Osteoblast (primary cell): ENCODE results near the gene LRRC2. TPM values are rescaled to one million over a fixed set of nuclear protein-coding genes. Genes with fewer than 3 reads are reported as not detected.

Source experiments
- DNase-seq: peaks from one replicate; pipeline ENCODE4 v3.0.0; 2011; ENCODE audit warnings: low spot score, mixed read lengths; ENCODE audit not compliant: insufficient read length; ENCODE audit errors: missing footprints
- H2AFZ ChIP-seq: 2 replicates; pipeline ENCODE4 v1.6.0; 2011; ENCODE audit warnings: mild to moderate bottlenecking, low read length
- H3K27ac ChIP-seq: 2 replicates; pipeline ENCODE4 v1.5.1; 2011; ENCODE audit warnings: mild to moderate bottlenecking, low read depth, low read length, moderate library complexity
- H3K27me3 ChIP-seq: 2 replicates; pipeline ENCODE4 v1.6.0; 2012; ENCODE audit warnings: mild to moderate bottlenecking, control low read depth, inconsistent platforms, low read length, moderate library complexity; ENCODE audit not compliant: insufficient read depth
- H3K36me3 ChIP-seq: 2 replicates; pipeline ENCODE4 v1.5.1; 2011; ENCODE audit warnings: mild to moderate bottlenecking, low read length, control low read depth, moderate library complexity; ENCODE audit not compliant: insufficient read depth
- H3K4me1 ChIP-seq: 2 replicates; pipeline ENCODE4 v1.5.1; 2011; ENCODE audit warnings: mild to moderate bottlenecking, low read length, control low read depth, moderate library complexity; ENCODE audit not compliant: insufficient read depth
- H3K4me2 ChIP-seq: 2 replicates; pipeline ENCODE4 v1.6.0; 2011; ENCODE audit warnings: mild to moderate bottlenecking, low read length; ENCODE audit not compliant: insufficient read depth
- H3K4me3 ChIP-seq: fragments of 200-600 bp; sonication (generic); 3 replicates; pipeline ENCODE4 v1.5.1; 2012; ENCODE audit warnings: mild to moderate bottlenecking, low read length, inconsistent platforms; ENCODE audit not compliant: insufficient read depth
- H3K79me2 ChIP-seq: 2 replicates; pipeline ENCODE4 v1.6.0; 2012; ENCODE audit warnings: mild to moderate bottlenecking, low read length, control low read depth, inconsistent platforms; ENCODE audit not compliant: insufficient read depth
- H3K9me3 ChIP-seq: 2 replicates; pipeline ENCODE4 v1.5.1; 2011; ENCODE audit warnings: low read depth, low read length, control low read depth
- H4K20me1 ChIP-seq: 2 replicates; pipeline ENCODE4 v1.6.0; 2012; ENCODE audit warnings: mild to moderate bottlenecking, low read length, control low read depth; ENCODE audit not compliant: insufficient read depth
- total RNA-seq: library from RNA; depleted of rRNA; stranded (reverse); fragments of >200 nt; gene quantifications from 2 replicates; pipeline ENCODE4 v1.2.3, GENCODE V29; 2012
- TF ChIP-seq, protein P1 (sequence below): IDR thresholded peaks from 2 replicates; pipeline ENCODE4 v1.5.1; 2011; ENCODE audit warnings: mild to moderate bottlenecking, low read depth, low read length, moderate library complexity; ENCODE audit errors: extremely low read depth

The LRRC2 gene
- total RNA-seq, 1 donor, result 5.1 TPM

- no peak overlapping the region for H3K27ac ChIP-seq
- no peaks in the 10 kb centered on the region for H3K36me3 ChIP-seq
- peaks cover 47% of the 10 kb centered on the region for H3K27me3 ChIP-seq
- H3K4me2 ChIP-seq, result no peak overlapping the region
- DNase-seq, result peak; percentile 83
- no peaks in the 10 kb centered on the region for H3K9me3 ChIP-seq
- H3K4me1 ChIP-seq, result no peaks in the 10 kb centered on the region
- no peak overlapping the region for H3K4me3 ChIP-seq
- H2AFZ ChIP-seq, result no peak overlapping the region
- TF ChIP-seq, protein P1, sequence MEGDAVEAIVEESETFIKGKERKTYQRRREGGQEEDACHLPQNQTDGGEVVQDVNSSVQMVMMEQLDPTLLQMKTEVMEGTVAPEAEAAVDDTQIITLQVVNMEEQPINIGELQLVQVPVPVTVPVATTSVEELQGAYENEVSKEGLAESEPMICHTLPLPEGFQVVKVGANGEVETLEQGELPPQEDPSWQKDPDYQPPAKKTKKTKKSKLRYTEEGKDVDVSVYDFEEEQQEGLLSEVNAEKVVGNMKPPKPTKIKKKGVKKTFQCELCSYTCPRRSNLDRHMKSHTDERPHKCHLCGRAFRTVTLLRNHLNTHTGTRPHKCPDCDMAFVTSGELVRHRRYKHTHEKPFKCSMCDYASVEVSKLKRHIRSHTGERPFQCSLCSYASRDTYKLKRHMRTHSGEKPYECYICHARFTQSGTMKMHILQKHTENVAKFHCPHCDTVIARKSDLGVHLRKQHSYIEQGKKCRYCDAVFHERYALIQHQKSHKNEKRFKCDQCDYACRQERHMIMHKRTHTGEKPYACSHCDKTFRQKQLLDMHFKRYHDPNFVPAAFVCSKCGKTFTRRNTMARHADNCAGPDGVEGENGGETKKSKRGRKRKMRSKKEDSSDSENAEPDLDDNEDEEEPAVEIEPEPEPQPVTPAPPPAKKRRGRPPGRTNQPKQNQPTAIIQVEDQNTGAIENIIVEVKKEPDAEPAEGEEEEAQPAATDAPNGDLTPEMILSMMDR, result no peak
- no peaks in the 10 kb centered on the region for H4K20me1 ChIP-seq
- no peaks in the 10 kb centered on the region for H3K79me2 ChIP-seq
Observed at GRCh38 chr3:46466273-46466672, 99.8 kb downstream of the LRRC2 start.

Other genes with a start within 250 kb of the LRRC2 start
- not detected in 2 replicates for gene CCR2, start 212.2 kb downstream of the LRRC2 start, total RNA-seq
- gene CCR5, start 195.4 kb downstream of the LRRC2 start, total RNA-seq, result not detected in 2 replicates
- 0.72 and 0.88 TPM in 2 replicates for gene CCRL2, start 159.0 kb downstream of the LRRC2 start, total RNA-seq
- gene LTF, start 101.4 kb downstream of the LRRC2 start, total RNA-seq, result 0.59 and 0.72 TPM in 2 replicates
- gene RTP3, start 68.3 kb downstream of the LRRC2 start, total RNA-seq, result not detected in 2 replicates
- under 0.01 and 0.36 TPM in 2 replicates for gene FAM240A, start 46.2 kb upstream of the LRRC2 start, total RNA-seq
- gene ALS2CL, start 127.4 kb upstream of the LRRC2 start, total RNA-seq, result 1.1 and 1.8 TPM in 2 replicates
- gene TMIE, start 135.1 kb upstream of the LRRC2 start, total RNA-seq, result under 0.01 TPM in 2 replicates
- gene PRSS50, start 151.6 kb upstream of the LRRC2 start, total RNA-seq, result not detected in 2 replicates